HG03175 (cell line): Measurements from ENCODE around the gene OR3A1.
"Not testable (repeated sequence)": the region's sequence is repeated elsewhere in the genome, so short reads cannot be mapped to it uniquely, and the experiment has no call there.

Experiments used
- ATAC-seq: cut with Tn5 transposase; IDR thresholded peaks from one replicate; pipeline ENCODE4 v1.9.1; 2021; ENCODE audit warnings: mild to moderate bottlenecking, moderate library complexity; ENCODE audit not compliant: unreplicated experiment

Gene OR3A1, protein sequence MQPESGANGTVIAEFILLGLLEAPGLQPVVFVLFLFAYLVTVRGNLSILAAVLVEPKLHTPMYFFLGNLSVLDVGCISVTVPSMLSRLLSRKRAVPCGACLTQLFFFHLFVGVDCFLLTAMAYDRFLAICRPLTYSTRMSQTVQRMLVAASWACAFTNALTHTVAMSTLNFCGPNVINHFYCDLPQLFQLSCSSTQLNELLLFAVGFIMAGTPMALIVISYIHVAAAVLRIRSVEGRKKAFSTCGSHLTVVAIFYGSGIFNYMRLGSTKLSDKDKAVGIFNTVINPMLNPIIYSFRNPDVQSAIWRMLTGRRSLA

DNA sequence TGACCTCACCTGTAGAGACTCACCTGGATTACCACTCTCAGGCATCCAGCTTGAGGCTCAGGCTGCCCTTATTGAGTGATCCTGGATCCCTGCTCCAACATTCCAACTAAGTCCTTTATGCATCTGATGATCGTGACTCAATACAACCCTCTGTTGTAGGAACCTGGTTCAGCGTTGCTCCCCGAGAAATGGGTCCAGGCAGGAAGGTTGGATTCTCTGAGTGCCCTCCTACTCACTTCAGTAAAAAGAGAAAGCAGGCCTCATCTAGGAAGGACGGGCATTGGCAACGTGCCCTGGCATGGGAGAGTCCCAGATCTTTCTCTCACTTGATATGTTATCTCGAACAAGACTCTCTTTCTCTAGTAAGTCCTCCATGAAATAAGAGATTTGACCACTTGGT lies at the start of gene OR3A1:
TSS of gene OR3A1 (minus strand) at position 101 of the 400 bp plus-strand sequence. CDS start 5,778 bp downstream, outside the sequence.
- ATAC-seq, result no peak

DNA sequence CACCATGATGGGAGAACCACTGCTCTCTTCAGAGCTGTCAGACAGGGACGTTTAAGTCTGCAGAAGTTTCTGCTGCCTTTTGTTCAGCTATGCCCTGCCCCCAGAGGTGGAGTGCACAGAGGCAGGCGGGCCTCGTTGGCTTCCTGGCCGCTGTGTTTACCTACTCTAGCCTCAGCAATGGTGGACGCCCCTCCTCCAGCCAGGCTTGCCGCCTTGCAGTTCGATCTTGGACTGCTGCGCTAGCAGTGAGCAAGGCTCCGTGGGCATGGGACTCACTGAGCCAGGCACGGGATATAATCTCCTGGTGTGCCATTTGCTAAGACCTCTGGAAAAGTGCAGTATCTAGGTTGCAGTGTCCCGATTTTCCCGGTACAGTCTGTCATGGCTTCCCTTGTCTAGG lies 44.6 kb upstream of the OR3A1 start:
- not testable (repeated sequence) for ATAC-seq

DNA sequence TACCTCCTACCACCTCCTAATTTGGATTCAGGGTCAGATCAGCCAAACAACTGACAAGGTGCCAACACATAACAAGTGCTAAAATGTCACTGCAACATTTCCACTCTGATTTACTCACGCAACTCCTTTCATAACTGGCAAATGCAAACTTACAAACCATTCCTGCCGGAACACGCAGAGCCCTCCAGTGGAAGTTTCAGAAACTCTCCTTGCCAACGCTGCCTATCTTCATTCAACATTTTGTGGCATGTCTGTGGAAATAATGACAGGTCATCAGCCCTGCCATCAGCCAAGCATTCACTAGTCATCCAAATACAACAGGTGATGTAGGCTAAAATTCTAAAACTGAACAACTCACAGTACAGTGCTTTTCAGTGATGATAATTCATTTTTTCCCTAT lies 37.7 kb upstream of the OR3A1 start:
- no peak for ATAC-seq

DNA sequence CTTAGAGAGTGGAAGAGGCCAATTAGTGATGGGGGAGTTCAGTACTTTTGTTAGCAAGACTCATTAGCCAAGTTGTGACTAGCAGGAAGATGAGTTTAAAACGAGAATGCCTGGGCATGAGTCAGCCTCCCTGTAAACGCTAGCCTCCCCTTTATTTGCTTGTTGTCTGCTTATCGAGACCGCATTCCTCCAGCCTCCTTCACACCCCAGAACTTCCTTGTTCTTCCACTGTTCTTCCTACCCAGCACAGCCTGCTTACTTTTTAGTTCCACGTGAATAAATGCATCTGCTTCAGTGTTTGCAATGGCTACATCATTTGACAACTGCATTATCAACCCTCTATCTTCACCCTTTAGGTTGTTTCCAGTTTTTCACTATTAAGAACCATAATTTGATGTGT lies 20.2 kb upstream of the OR3A1 start:
- ATAC-seq, result no peak

DNA sequence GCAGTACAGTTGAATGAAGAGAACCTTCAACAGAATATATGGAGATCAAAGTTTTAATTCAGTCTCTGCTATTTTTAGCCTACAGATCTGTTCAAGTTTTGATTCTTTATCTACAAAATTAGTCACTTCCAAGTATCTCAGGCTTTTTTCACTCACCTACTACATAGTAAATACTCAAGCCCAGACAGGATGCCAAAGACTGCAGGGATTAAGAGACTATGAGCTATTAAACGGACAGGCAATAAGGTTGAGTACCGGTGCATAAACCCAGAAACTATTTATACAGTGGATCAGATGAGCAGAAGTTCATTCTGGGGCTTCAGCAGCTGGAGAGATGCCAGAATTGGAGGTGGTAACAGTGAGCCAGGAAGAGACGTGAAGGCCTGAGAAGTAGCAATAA lies 18.7 kb upstream of the OR3A1 start:
- no peak for ATAC-seq

DNA sequence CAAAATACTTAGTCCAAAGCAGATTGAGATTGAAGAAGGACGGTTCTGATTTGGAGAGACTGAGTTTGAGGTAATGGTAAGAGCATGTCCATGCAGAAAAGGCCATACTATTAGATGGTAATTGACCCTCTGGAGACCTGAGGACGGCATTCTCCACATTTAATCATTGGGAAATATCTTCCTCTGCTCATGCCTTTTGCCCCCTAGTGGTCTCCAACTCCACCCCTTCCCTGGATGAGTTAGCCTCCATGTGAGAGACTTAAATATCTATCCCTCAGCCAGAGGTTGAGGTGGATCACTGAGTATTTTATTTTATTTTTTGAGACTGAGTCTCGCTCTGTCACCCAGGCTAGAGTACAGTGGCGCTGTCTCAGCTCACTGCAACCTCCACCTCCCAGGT lies 10.4 kb upstream of the OR3A1 start:
- ATAC-seq, result no peak

DNA sequence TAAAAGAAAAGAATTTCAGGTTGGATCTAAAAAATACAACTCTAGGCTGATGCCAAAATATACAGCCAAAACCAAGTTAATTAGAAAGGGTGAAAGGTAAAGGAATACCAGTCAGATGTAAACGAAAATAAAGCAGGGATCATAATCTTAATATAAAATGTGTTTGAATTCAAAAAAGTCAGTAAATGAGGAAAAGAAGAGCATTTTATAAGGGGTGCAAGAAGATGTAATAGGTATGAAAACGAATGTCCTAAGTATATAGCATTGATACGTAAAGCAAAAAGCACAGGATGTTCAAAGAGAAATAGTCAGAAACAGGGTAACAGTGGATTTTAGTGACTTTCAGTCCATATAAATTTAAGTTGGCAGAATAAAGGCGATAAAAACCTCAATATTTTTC lies 2.5 kb downstream of the OR3A1 start:
- no peak for ATAC-seq

DNA sequence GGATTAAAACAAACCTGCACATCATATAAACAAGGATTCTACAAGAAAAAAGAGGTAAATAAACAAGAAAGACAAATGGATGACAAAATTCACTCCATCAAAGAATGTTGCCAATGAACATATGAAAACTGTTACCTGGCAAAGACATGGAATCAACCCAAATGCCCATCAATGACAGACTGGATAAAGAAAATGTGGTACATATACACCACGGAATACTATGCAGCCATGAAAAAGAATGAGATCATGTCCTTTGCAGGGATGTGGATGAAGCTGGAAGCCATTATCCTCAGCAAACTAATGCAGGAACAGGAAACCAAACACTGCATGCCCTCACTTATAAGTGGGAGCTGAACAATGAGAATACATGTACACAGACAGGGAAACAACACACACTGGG lies 4.6 kb downstream of the OR3A1 start:
- ATAC-seq, result not testable (repeated sequence)

DNA sequence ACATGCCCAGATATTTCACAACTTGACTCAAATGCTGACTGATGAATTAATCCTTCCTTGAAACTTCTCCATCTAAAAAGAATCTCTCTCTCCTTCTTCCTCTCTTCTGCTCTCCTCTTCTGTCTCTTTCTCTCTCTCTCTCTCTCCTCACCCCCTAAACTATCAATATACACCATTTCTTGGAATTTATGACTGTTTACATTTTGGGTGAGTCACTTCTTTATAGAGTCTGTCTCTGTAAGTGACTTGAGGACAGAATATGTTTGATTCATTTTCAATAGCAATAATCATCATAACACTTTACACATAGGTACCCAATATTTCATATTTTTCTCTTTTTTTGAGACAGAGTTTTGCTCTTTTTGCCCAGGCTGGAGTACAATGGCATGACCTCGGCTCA lies 15.3 kb downstream of the OR3A1 start:
- no peak for ATAC-seq

DNA sequence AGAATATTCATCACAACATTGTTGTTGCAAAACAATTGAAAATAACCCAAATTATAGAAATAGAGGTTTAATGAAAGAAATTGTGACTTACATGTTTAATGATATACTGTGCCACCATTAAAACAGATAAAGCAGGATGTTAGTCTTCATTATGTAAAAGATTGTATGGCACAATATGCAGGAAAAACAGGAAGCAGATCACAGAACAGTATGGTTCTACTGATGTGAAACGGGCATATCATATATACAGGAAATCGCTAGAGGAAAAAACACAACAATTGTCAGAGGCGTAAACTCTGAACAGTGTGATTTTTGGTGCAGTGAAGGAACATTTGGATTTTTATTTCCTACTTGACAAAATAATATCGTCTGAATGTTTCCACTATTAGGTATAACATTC lies 22.0 kb downstream of the OR3A1 start:
- ATAC-seq, result no peak

DNA sequence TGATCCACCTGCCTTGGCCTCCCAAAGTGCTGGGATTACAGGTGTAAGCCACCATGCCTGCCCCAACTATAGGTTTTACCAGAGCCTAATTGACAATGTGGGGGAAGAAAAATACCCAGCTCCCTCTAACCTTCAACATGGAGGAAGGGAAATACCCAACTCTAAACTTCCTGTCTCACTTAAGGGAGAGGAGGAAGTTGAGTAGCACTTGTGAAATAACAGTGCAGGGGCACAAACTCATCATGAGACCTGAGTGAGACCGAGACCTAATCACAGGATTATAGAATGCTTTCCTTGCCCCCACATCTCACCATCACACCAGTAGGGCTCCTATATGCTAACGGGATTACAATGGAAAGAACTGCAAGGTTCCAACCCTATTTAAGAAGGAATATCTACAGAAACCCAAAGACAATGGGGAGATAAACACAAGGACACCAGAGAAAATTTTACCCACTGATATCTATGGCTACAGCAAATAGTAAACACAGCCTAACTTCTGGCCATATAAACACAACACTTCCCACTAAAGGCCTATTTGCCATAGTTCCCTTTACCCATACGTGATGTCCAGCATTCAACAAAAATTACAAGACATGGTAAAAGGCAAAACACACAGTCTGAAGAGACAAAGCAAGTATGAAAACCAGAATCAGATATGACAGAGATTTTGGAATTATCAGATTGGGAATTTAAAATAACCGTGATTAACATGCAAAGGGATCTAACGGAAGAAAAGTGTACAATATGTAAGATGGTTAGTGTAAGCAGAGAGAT lies 26.9 kb downstream of the OR3A1 start:
- no peak for ATAC-seq

DNA sequence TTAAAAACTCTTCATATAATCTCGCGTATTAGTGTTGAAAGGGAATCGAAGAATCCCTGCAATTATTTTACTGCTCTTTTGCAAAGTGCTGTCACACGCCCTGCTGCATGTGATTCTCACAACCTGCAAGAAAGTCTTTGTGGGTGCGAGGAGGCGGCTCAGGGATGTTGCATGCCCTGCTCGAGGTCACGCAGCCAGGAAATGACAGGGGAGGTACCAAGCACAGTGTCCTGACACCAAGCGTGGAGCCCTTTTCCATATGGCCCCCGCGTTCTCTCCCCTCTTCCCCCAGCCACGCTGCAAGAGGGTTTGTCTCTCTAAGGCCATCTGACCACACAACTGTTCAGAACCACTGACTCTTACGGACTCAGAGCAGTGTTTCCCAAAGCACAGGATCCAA lies 37.6 kb downstream of the OR3A1 start:
- no peak for ATAC-seq

DNA sequence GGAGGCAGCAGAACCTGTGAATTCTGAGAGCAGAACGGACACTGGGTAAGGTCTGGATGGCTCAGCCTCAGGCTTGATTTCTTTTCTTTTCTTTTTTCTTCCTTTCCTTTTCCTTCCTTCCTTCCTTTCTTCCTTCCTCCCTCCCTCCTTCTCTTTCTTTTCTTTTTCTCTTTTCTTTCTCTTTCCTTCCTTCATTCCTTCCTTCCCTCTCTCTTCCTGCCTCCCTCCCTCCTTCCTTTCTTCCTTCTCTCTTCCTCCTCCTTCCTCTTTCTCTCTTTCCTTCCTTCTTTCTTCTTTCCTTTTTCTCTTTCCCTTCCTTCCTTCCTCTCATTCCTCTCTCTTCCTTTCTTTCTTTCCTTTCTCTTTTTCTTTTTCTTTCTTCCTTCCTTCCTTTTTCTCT lies 38.0 kb downstream of the OR3A1 start:
- no peak for ATAC-seq

DNA sequence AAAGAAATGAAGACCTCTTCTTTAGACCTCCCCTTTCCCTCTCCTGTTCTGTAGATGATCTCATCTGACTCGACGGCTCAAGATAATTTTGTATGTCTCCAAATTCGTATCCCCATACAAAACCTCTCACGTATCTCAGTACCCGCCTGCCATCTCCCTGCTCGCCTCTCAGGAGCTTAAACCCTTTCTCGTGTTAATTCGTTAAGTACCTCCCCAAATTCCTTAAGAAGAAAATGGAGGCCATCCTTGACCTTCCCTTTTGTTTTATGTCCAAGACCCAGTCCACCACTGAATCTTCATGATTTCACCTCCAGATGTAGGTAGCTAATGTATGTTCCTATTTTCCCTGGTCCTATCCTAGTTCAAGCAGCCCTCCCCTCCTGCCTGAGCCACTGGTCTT lies 41.6 kb downstream of the OR3A1 start:
- no peak for ATAC-seq

DNA sequence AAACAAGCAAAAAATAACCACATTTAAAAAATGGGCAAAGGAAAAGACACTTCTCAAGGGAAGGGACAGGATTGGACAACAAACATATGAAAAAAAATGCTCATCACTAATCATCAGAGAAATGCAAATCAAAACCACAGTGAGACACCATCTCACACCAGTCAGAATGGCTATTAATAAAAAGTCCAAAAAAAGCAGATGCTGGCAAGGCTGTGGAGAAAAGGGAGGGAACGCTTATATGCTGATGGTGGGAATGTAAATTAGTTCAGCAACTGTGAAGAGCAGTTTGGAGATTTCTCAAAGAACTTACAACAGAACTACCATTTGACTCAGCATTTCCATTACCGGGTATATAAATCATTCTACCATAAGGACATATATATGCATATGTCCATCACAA lies 49.1 kb downstream of the OR3A1 start:
- not testable (repeated sequence) for ATAC-seq

DNA sequence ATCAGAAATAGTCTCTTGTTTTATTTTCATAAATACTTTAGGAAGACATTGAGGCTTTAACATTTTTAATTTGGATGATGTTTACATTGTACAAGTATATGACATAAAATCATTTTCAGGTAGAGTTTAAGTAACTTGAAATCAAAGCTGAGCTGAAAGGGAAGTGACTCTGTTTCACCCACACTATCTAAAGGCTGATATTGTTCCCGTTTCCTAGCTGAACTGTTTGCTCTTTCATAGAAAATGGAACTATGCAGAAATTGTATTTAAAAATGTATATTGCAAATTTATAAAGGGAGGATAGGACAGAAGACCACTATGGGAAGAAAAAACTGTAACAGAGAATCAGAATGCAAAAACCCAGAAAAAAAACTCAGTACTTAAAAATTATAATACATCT lies 53.3 kb downstream of the OR3A1 start:
- ATAC-seq, result not testable (repeated sequence)

DNA sequence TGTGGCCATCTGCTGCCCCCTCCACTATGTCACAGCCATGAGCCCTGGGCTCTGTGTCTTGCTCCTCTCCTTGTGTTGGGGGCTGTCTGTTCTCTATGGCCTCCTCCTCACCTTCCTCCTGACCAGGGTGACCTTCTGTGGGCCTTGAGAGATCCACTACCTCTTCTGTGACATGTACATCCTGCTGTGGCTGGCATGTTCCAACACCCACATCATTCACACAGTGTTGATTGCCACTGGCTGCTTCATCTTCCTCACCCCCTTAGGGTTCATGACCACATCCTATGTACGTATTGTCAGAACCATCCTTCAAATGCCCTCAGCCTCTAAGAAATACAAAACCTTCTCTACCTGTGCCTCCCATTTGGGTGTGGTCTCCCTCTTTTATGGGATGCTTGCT lies 57.1 kb downstream of the OR3A1 start:
- ATAC-seq, result not testable (repeated sequence)
